GM10248 (cell line): ENCODE results near the gene STRADA.
A peak's percentile ranks its signal among the peaks of the same experiment; 100 is the strongest.

Experiments used
- CTCF ChIA-PET: fragments of 300-600 bp; sonication (Branson Sonifier 250); formaldehyde crosslinking; extraction: SDS; loops from one replicate; lab custom pipeline; 2021; ENCODE audit warnings: antibody characterized with exemption; lab: Yijun Ruan, JAX
- POLR2A ChIA-PET: fragments of 350-650 bp; sonication (Branson Sonifier 250); formaldehyde crosslinking; extraction: SDS; loops from one replicate; lab custom pipeline; 2020; ENCODE audit warnings: antibody characterized with exemption; lab: Yijun Ruan, JAX
- DNase-seq: peaks from one replicate; pipeline ENCODE4 v3.0.0; 2012; ENCODE audit errors: extremely low spot score
- TF ChIP-seq, protein P1 (sequence below): IDR thresholded peaks from 2 replicates; pipeline ENCODE4 v1.5.1; 2012; ENCODE audit warnings: mild to moderate bottlenecking, low read depth; ENCODE audit errors: extremely low read depth, missing control alignments, control extremely low read depth

STRADA gene

DNA sequence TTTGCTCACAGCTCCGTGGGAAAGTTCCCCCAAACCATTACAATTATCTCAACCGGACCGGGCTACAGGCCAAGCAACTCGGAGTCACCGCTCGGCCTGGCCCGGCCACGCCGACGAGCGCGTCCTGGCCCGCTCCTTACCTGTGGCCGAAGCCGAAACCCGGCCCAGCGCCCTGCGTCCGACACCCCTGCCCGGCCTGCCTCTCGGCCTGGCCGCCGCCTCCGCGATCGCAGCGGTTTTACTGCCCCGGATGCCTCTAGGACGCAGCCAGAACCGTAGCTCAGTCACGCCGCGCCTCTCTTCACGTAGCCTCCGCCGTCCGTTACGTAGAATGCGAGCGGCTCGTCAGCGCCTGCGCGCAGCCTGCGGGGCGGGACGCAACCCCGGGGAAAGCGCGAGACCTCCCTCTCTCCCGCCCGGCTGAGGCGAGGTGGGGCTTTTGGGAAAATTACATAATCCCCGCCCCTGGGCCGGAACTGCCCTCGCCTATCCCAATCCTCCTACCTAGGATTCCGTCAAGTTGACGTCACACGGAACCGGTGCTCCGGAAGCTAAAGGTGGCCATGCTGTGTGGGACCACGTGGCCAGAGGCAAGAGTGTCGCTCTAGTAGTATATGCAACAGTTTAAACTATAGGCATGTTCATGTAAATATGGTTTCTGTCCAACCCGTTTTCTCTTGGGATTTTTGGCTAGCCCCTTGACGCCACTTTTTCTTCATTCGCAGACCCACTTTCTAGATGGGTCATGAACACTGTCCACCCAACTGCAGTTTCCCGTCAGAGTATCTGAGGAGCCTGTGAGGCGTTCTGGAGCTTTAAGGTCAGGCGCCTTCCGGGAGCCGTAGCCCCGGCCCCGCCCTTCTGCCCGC lies 31.9 kb upstream of the STRADA start, which contains the start of gene CCDC47:
Gene CCDC47 (minus strand): TSS at position 326 of the 869 bp plus-strand sequence. CDS start 7,422 bp downstream, outside the sequence.
- peak; percentile 99 for DNase-seq
- CTCF ChIA-PET = interaction anchor here (0.7 to 3.4 kb wide), 10 partner anchors 9 to 76 kb away, joined by 3 to 15 read pairs (median 6); partner anchors contain the start of gene STRADA
- TF ChIP-seq, protein P1, sequence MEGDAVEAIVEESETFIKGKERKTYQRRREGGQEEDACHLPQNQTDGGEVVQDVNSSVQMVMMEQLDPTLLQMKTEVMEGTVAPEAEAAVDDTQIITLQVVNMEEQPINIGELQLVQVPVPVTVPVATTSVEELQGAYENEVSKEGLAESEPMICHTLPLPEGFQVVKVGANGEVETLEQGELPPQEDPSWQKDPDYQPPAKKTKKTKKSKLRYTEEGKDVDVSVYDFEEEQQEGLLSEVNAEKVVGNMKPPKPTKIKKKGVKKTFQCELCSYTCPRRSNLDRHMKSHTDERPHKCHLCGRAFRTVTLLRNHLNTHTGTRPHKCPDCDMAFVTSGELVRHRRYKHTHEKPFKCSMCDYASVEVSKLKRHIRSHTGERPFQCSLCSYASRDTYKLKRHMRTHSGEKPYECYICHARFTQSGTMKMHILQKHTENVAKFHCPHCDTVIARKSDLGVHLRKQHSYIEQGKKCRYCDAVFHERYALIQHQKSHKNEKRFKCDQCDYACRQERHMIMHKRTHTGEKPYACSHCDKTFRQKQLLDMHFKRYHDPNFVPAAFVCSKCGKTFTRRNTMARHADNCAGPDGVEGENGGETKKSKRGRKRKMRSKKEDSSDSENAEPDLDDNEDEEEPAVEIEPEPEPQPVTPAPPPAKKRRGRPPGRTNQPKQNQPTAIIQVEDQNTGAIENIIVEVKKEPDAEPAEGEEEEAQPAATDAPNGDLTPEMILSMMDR = no peak
- POLR2A ChIA-PET = interaction anchor here (0.6 to 1.8 kb wide), 10 partner anchors 9 to 152 kb away, joined by 3 to 8 read pairs (median 4); partner anchors contain the start of genes MAP3K3 and STRADA

DNA sequence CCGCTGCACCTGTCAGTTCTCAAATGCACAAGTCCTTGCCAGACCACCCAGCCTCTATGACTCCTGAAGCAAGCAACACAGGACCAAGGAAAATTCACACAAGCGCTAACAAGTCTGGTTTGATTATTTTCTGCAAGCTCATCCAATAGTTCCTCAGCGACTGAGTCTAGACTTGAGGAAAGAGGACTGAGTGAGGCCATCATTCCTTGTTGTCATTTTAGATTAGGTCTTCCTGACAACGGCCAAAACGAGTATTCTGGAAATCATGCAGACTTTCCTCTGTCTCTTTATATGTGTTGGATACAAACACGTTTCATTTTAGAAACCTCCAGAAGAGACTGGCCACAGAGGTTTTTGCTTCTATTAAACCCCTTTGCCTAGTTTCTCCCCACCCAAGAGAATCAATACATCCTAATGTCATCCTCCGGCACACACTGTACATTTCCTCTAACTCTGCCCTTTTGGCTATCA lies 31.2 kb upstream of the STRADA start:
- no peak for DNase-seq
- TF ChIP-seq, protein P1 = no peak
- ChIA-PET CTCF (interaction anchor here (1.3 to 2.6 kb wide), 5 partner anchors 8 to 63 kb away, joined by 3 to 8 read pairs (median 5); no protein-coding TSS in a partner anchor), POLR2A (interaction anchor here (1.0 to 1.8 kb wide), 5 partner anchors 10 to 71 kb away, joined by 3 to 8 read pairs (median 4); partner anchors contain the start of gene STRADA)

DNA sequence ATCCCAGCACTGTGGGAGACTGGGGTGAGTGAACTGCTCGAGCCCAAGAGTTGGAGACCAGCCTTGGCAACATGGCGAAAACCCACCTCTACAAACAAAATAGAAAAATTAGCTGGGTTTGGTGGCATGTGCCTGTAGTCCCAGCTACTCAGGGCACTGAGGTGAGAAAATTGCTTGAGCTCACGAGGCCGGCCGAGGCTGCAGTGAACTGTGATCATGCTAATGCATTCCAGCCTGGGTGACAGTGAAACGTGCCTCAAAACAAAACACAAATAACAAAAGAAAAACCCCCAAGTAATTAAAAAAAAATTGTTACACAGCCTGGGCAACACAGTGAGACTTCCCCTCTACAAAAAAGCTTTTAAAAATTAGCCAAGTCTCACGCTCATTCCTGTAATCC lies 26.8 kb upstream of the STRADA start:
- CTCF ChIA-PET = interaction anchor here (0.8 to 1.4 kb wide), 7 partner anchors 11 to 1703 kb away, joined by 3 to 6 read pairs (median 3); no protein-coding TSS in a partner anchor
- TF ChIP-seq, protein P1 = no peak
- DNase-seq = no peak
- POLR2A ChIA-PET = interaction anchor here (0.9 to 1.2 kb wide), 2 partner anchors 26 to 27 kb away, joined by 3 read pairs; no protein-coding TSS in a partner anchor

DNA sequence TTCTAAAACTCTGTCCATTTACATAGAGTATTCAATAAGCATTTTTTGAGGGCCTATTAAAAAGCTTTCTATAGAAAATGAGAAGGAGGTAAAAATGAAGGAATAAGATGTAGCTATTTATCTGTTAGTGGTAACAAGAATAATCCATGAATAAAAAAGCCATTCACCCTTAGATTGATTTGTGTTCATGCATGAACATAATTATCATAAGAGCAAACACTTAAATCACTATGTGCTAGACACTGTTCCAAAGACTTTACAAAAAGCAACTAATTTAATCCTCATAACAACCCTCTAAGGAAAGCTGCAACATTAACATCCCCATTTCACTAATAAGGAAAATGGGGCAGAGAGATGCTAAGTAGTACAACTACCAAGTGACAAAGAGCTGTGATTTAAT lies 25.2 kb upstream of the STRADA start:
- CTCF ChIA-PET = interaction anchor here (0.9 to 1.8 kb wide), 6 partner anchors 9 to 82 kb away, joined by 3 to 5 read pairs (median 3); no protein-coding TSS in a partner anchor
- POLR2A ChIA-PET = no interaction called here
- DNase-seq = no peak
- TF ChIP-seq, protein P1 = no peak

DNA sequence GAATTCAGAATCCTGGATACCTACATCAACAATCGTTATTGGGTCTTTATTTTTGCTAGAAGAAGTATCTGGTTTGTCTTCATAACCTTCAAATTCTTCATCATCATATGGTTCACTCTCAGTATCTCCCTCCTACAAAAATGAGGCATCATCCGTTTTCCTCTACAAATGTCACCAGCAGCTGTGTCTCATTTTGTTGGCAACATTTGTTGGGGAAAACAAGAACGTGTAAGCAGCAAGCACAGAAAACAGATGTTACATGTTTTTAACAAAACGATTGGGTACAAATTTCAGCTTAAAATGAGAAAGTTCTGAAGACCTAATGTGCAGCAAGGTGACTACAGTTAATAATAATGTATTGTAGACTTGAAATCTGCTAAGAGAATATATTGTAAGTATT lies 23.1 kb upstream of the STRADA start:
- CTCF ChIA-PET = interaction anchor here (1.2 to 2.5 kb wide), 3 partner anchors 9 to 51 kb away, joined by 3 to 8 read pairs (median 7); partner anchors contain the start of genes CCDC47 and DDX42
- POLR2A ChIA-PET = no interaction called here
- DNase-seq = no peak
- TF ChIP-seq, protein P1 = no peak
